K562 (cell line): Measurements from ENCODE around the gene FOXA3. TPM values are rescaled to one million over a fixed set of nuclear protein-coding genes. Genes with fewer than 3 reads are reported as not detected.

Source experiments
- CBFA2T3 ChIP-seq: fragments of 450-650 bp; IDR thresholded peaks from 2 replicates; pipeline ENCODE4 v1.6.1; 2017
- KDM1A ChIP-seq, 2 experiments: fragments of 450-650 bp; IDR thresholded peaks; 2 replicates each; pipeline ENCODE4 v1.6.1; 2016; ENCODE audit warnings: mild to moderate bottlenecking in 2 of 2
- MLLT1 ChIP-seq, 2 experiments: fragments of 450-650 bp; IDR thresholded peaks; 2 replicates each; pipeline ENCODE4 v1.6.1; 2016
- PKNOX1 ChIP-seq: fragments of 450-650 bp; IDR thresholded peaks from 2 replicates; pipeline ENCODE4 v1.6.1; 2016
- POLR3G ChIP-seq: IDR thresholded peaks from 2 replicates; pipeline ENCODE4 v1.6.1; 2011; ENCODE audit not compliant: insufficient read length, insufficient replicate concordance; ENCODE audit errors: extremely low read depth
- SRSF1 ChIP-seq: fragments of 200-400 bp; formaldehyde crosslinking; IDR thresholded peaks from 2 replicates; pipeline ENCODE4 v1.6.1; 2017; ENCODE audit warnings: mild to moderate bottlenecking, low read depth, low read length, moderate library complexity
- TBL1XR1 ChIP-seq, 2 experiments: IDR thresholded peaks; 2 replicates each; pipeline ENCODE4 v1.6.1; 2012; ENCODE audit warnings: improper control_type of control experiment in 2 of 2, low read length in 2 of 2, mild to moderate bottlenecking in 1 of 2
- VEZF1 ChIP-seq: fragments of 200-800 bp; sonication (Bioruptor generic); IDR thresholded peaks from 2 replicates; pipeline ENCODE4 v1.6.1; 2017; ENCODE audit warnings: missing genetic modification characterization, missing compliant biosample characterization
- ZBTB40 ChIP-seq, 2 experiments: fragments of 450-650 bp in 1 of 2; sonication (generic) in 1 of 2; formaldehyde crosslinking in 1 of 2; IDR thresholded peaks; 2 replicates each; pipeline versions ENCODE4 v1.7.1 to v1.9.0; 2016 to 2022; ENCODE audit warnings: inconsistent platforms in 1 of 2, mild to moderate bottlenecking in 1 of 2, missing genetic modification reagents in 1 of 2
- ZNF696 ChIP-seq: fragments of 250-450 bp; sonication (Bioruptor Pico); conservative IDR thresholded peaks from 2 replicates; pipeline ENCODE4 v1.4.0; 2020; ENCODE audit warnings: mild to moderate bottlenecking, moderate library complexity
- polyA plus RNA-seq, 8 experiments: library from polyadenylated mRNA; depleted of rRNA in 4 of 8; stranded (reverse) in 5 of 8; unstranded in 3 of 8; fragments of >200 nt; fragmentation: Nextera tagmentation in 2 of 8; fragmentation: Illumina TruSeq in 1 of 8; extraction: Ambion mirVana in 2 of 8; extraction: Trizol in 1 of 8; gene quantifications; 2 replicates each; pipeline versions ENCODE4 v1.2.1 to v1.2.3, GENCODE V29; 2011 to 2014; ENCODE audit warnings: inconsistent platforms in 1 of 8, missing spikeins in 1 of 8
- total RNA-seq, 7 experiments: library from RNA; depleted of rRNA in 6 of 7; stranded (reverse); fragments of >200 nt in 6 of 7; fragmentation: Illumina TruSeq in 2 of 7; extraction: Trizol in 2 of 7; gene quantifications; 2 replicates each; pipeline versions ENCODE4 v1.2.1 to v1.2.3, GENCODE V29; 2011 to 2021; ENCODE audit warnings: low replicate concordance in 1 of 7

Gene FOXA3
- total and polyA plus RNA-seq, 9 of the 15 experiments (the other 6 are each of a cell fraction or from before 2014, with no cell fraction given), result 1.3 to 15.5 (median 4.7) TPM

- TF ChIP-seq ZNF696 (CRISPR knock-in tag), result no peak
- TF ChIP-seq KDM1A (IDR thresholded peaks at IDR 0.05), result peak in 1 of 2 experiments; percentile 69; a peak in 3 of 4 replicates
- TF ChIP-seq CBFA2T3, result peak; percentile 56
- TF ChIP-seq POLR3G, result no peak
- peak; percentile 61; the same call in 1 of the 2 replicates for TF ChIP-seq PKNOX1
- TF ChIP-seq SRSF1, result no peak
- TF ChIP-seq VEZF1 (CRISPR knock-in tag), result peak; percentile 91
- peak; percentile 32; the same call in 1 of the 2 replicates for TF ChIP-seq ZBTB40 (IDR thresholded peaks at IDR 0.05)
- TF ChIP-seq ZBTB40 (CRISPR knock-in tag; IDR thresholded peaks at IDR 0.05), result no peak
- TF ChIP-seq TBL1XR1 (IDR thresholded peaks at IDR 0.05; ENCODE audit: low read length in 2 of 2), result 0 out of 4 replicates have a peak, but pooled peaks have one; percentile 6 to 10
- TF ChIP-seq MLLT1 (IDR thresholded peaks at IDR 0.05), result 0 out of 4 replicates have a peak, but pooled peaks of 1 of the 2 experiments have one; percentile 49
Observed at GRCh38 chr19:45876161-45876410, 12.0 kb downstream of the FOXA3 start (continued).
